WTC11 (cell line): Measurements from ENCODE around the gene WSCD2. TPM values are rescaled to one million over a fixed set of nuclear protein-coding genes. Genes with fewer than 3 reads are reported as not detected.

Experiments
- ATAC-seq: fragments of 200-7000 bp; cut with Tn5 transposase; 2 replicates; pipeline ENCODE4 v1.10.0; 2021; ENCODE audit warnings: mild to moderate bottlenecking, moderate library complexity
- CTCF ChIA-PET: fragments of 300-600 bp; sonication (Branson Sonifier 250); formaldehyde crosslinking; loops from one replicate; lab custom pipeline; 2021; ENCODE audit warnings: antibody characterized with exemption; lab: Charles Lee
- POLR2A ChIA-PET: fragments of 350-600 bp; sonication (Branson Sonifier 250); formaldehyde crosslinking; loops from one replicate; lab custom pipeline; 2021; ENCODE audit warnings: antibody characterized with exemption; lab: Charles Lee
- DNase-seq: peaks from one replicate; pipeline ENCODE4 v3.0.0; 2021; ENCODE audit warnings: low spot score
- H3K27ac Mint-ChIP-seq: 2 replicates; pipeline ENCODE4 v1.8.0; 2021; ENCODE audit warnings: mixed read lengths
- H3K27me3 Mint-ChIP-seq: 2 replicates; pipeline ENCODE4 v1.8.0; 2021; ENCODE audit warnings: low read depth, mild to moderate bottlenecking, moderate library complexity, mixed read lengths
- H3K36me3 Mint-ChIP-seq: 2 replicates; pipeline ENCODE4 v1.8.0; 2021; ENCODE audit warnings: mixed read lengths
- H3K4me1 Mint-ChIP-seq: 2 replicates; pipeline ENCODE4 v1.8.0; 2022; ENCODE audit warnings: mixed read lengths
- H3K4me3 Mint-ChIP-seq: 2 replicates; pipeline ENCODE4 v1.8.0; 2021; ENCODE audit warnings: mild to moderate bottlenecking, moderate library complexity, mixed read lengths
- H3K9me3 Mint-ChIP-seq: 2 replicates; pipeline ENCODE4 v1.8.0; 2021; ENCODE audit warnings: mixed read lengths
- AFF4 ChIP-seq: sonication (generic); formaldehyde crosslinking; IDR thresholded peaks from 2 replicates; pipeline ENCODE4 v1.8.1; 2023; ENCODE audit warnings: mild to moderate bottlenecking, missing genetic modification reagents, borderline replicate concordance
- CDX4 ChIP-seq: fragments of 250-450 bp; sonication (Bioruptor Pico); IDR thresholded peaks from 2 replicates; pipeline ENCODE4 v1.9.0; 2021; ENCODE audit warnings: moderate library complexity, mild to moderate bottlenecking, inconsistent platforms, borderline replicate concordance
- ELF4 ChIP-seq: sonication (generic); formaldehyde crosslinking; IDR thresholded peaks from 2 replicates; pipeline ENCODE4 v1.8.1; 2022; ENCODE audit warnings: low read depth, mild to moderate bottlenecking, moderate library complexity, missing genetic modification reagents
- FOXP4 ChIP-seq: sonication (generic); formaldehyde crosslinking; IDR thresholded peaks from 2 replicates; pipeline ENCODE4 v1.8.0; 2022; ENCODE audit warnings: mild to moderate bottlenecking, missing genetic modification reagents
- MLX ChIP-seq: sonication (generic); formaldehyde crosslinking; IDR thresholded peaks from 2 replicates; pipeline ENCODE4 v1.8.1; 2023; ENCODE audit warnings: mild to moderate bottlenecking, missing genetic modification reagents, moderate library complexity
- MYBL2 ChIP-seq: sonication (generic); formaldehyde crosslinking; IDR thresholded peaks from 2 replicates; pipeline ENCODE4 v1.8.1; 2023; ENCODE audit warnings: mild to moderate bottlenecking, moderate library complexity, missing genetic modification reagents
- NFYB ChIP-seq: sonication (generic); formaldehyde crosslinking; conservative IDR thresholded peaks from 2 replicates; pipeline ENCODE4 v1.8.0; 2022; ENCODE audit warnings: low read depth, missing genetic modification reagents
- NR1H2 ChIP-seq: sonication (generic); formaldehyde crosslinking; IDR thresholded peaks from 2 replicates; pipeline ENCODE4 v1.9.0; 2021; ENCODE audit warnings: mild to moderate bottlenecking, moderate library complexity, missing genetic modification reagents
- PRRX2 ChIP-seq: fragments of 250-450 bp; sonication (Bioruptor Pico); IDR thresholded peaks from 2 replicates; pipeline ENCODE4 v1.8.0; 2021; ENCODE audit warnings: mild to moderate bottlenecking
- SMAD3 ChIP-seq: sonication (generic); formaldehyde crosslinking; IDR thresholded peaks from 2 replicates; pipeline ENCODE4 v1.8.0; 2022; ENCODE audit warnings: missing genetic modification reagents, mild to moderate bottlenecking, borderline replicate concordance
- SOX15 ChIP-seq: fragments of 250-450 bp; sonication (Bioruptor Pico); IDR thresholded peaks from 2 replicates; pipeline ENCODE4 v1.9.0; 2021; ENCODE audit warnings: mild to moderate bottlenecking
- TCF7 ChIP-seq: sonication (generic); formaldehyde crosslinking; IDR thresholded peaks from 2 replicates; pipeline ENCODE4 v1.8.0; 2022; ENCODE audit warnings: mild to moderate bottlenecking, low read depth, missing genetic modification reagents, moderate library complexity
- TEAD4 ChIP-seq: sonication (generic); formaldehyde crosslinking; IDR thresholded peaks from 2 replicates; pipeline ENCODE4 v1.8.0; 2022; ENCODE audit warnings: mild to moderate bottlenecking, missing genetic modification reagents
- ZBTB21 ChIP-seq: sonication (generic); formaldehyde crosslinking; IDR thresholded peaks from 2 replicates; pipeline ENCODE4 v1.8.1; 2023; ENCODE audit warnings: mild to moderate bottlenecking, missing genetic modification reagents, borderline replicate concordance
- ZBTB43 ChIP-seq: sonication (generic); formaldehyde crosslinking; IDR thresholded peaks from 2 replicates; pipeline ENCODE4 v1.8.1; 2023; ENCODE audit warnings: mild to moderate bottlenecking, missing genetic modification reagents
- ZNF138 ChIP-seq: sonication (generic); formaldehyde crosslinking; conservative IDR thresholded peaks from 2 replicates; pipeline ENCODE4 v1.8.1; 2022; ENCODE audit warnings: mild to moderate bottlenecking, moderate library complexity, missing genetic modification reagents
- ZNF232 ChIP-seq: sonication (generic); formaldehyde crosslinking; IDR thresholded peaks from 2 replicates; pipeline ENCODE4 v1.8.0; 2022; ENCODE audit warnings: mild to moderate bottlenecking, missing genetic modification reagents
- ZNF281 ChIP-seq: sonication (generic); formaldehyde crosslinking; IDR thresholded peaks from 2 replicates; pipeline ENCODE4 v1.8.0; 2023; ENCODE audit warnings: mild to moderate bottlenecking, missing genetic modification reagents
- ZNF317 ChIP-seq: sonication (generic); formaldehyde crosslinking; IDR thresholded peaks from 2 replicates; pipeline ENCODE4 v1.8.1; 2023; ENCODE audit warnings: low read depth, mild to moderate bottlenecking, moderate library complexity, missing genetic modification reagents, borderline replicate concordance
- ZNF423 ChIP-seq: fragments of 250-450 bp; sonication (Bioruptor Pico); IDR thresholded peaks from 2 replicates; pipeline ENCODE4 v2.1.2; 2022; ENCODE audit warnings: mild to moderate bottlenecking, moderate library complexity
- ZNF425 ChIP-seq: fragments of 250-450 bp; sonication (Bioruptor Pico); conservative IDR thresholded peaks from 2 replicates; pipeline ENCODE4 v1.9.0; 2021; ENCODE audit warnings: mild to moderate bottlenecking
- total RNA-seq: library from RNA; stranded (reverse); gene quantifications from 3 replicates; pipeline ENCODE4 v1.2.3, GENCODE V29; 2021

The WSCD2 gene
- total RNA-seq, 1 experiment from 2014 or later: 1.1 TPM

GRCh38 chr12:108238474-108238873 lies 109.4 kb downstream of the WSCD2 start:
- no peak for TF ChIP-seq ELF4 (CRISPR knock-in tag)
- TF ChIP-seq NFYB (CRISPR knock-in tag): no peak
- no peak for TF ChIP-seq ZNF425
- no peak for TF ChIP-seq TEAD4 (CRISPR knock-in tag)
- no peak for TF ChIP-seq NR1H2 (CRISPR knock-in tag)
- TF ChIP-seq TCF7 (CRISPR knock-in tag): no peak
- TF ChIP-seq ZBTB43: no peak
- TF ChIP-seq ZBTB21 (CRISPR knock-in tag): no peak
- H3K4me3 Mint-ChIP-seq: no peak overlapping the region
- H3K4me1 Mint-ChIP-seq: peaks cover 31% of the 10 kb centered on the region
- H3K27me3 Mint-ChIP-seq: no peaks in the 10 kb centered on the region; the same call in 1 of the 2 replicates
- ATAC-seq (no peak), DNase-seq (no peak)
- H3K27ac Mint-ChIP-seq: no peak overlapping the region
- peaks cover 12% of the 10 kb centered on the region for H3K36me3 Mint-ChIP-seq
- ChIA-PET POLR2A (no interaction called here), CTCF (interaction anchor here (1.1 to 4.8 kb wide), 6 partner anchors 44 to 175 kb away, joined by 3 to 26 read pairs (median 4); partner anchors contain the start of gene WSCD2)
- peaks cover 12% of the 10 kb centered on the region for H3K9me3 Mint-ChIP-seq

- Mint-ChIP-seq H3K4me3 (no peak overlapping the region), H3K27ac (no peak overlapping the region), H3K4me1 (peaks cover 29% of the 10 kb centered on the region), H3K27me3 (no peaks in the 10 kb centered on the region; the same call in 1 of the 2 replicates), H3K36me3 (peaks cover 12% of the 10 kb centered on the region)
- CTCF ChIA-PET: interaction anchor here (1.1 to 2.3 kb wide), 5 partner anchors 45 to 176 kb away, joined by 3 to 8 read pairs (median 4); no protein-coding TSS in a partner anchor
- TF ChIP-seq SMAD3 (CRISPR knock-in tag) (no peak), PRRX2 (no peak), FOXP4 (CRISPR knock-in tag) (no peak), ZNF281 (CRISPR knock-in tag) (no peak), AFF4 (CRISPR knock-in tag) (no peak), ZNF423 (CRISPR knock-in tag) (no peak), ELF4 (CRISPR knock-in tag) (no peak), SOX15 (no peak), ZNF317 (CRISPR knock-in tag) (no peak), ZNF232 (CRISPR knock-in tag) (no peak), MLX (CRISPR knock-in tag) (no peak), MYBL2 (CRISPR knock-in tag) (no peak), CDX4 (CRISPR knock-in tag) (no peak), ZNF138 (CRISPR knock-in tag) (no peak)
- TF ChIP-seq, all 79 proteins: peak for 0
- POLR2A ChIA-PET: no interaction called here
- DNase-seq (no peak), ATAC-seq (no peak)
- H3K9me3 Mint-ChIP-seq: peaks cover 12% of the 10 kb centered on the region
These were observed 110.3 kb downstream of the WSCD2 start for GRCh38 chr12:108239378-108239777.
